Measurements from ENCODE around the gene NBDY.

- TF ChIP-seq, protein P1, sequence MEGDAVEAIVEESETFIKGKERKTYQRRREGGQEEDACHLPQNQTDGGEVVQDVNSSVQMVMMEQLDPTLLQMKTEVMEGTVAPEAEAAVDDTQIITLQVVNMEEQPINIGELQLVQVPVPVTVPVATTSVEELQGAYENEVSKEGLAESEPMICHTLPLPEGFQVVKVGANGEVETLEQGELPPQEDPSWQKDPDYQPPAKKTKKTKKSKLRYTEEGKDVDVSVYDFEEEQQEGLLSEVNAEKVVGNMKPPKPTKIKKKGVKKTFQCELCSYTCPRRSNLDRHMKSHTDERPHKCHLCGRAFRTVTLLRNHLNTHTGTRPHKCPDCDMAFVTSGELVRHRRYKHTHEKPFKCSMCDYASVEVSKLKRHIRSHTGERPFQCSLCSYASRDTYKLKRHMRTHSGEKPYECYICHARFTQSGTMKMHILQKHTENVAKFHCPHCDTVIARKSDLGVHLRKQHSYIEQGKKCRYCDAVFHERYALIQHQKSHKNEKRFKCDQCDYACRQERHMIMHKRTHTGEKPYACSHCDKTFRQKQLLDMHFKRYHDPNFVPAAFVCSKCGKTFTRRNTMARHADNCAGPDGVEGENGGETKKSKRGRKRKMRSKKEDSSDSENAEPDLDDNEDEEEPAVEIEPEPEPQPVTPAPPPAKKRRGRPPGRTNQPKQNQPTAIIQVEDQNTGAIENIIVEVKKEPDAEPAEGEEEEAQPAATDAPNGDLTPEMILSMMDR (IDR thresholded peaks at IDR 0.05; ENCODE audit: low read depth, low read length) = no peak
- TF ChIP-seq POLR2A (IDR thresholded peaks at IDR 0.05; ENCODE audit: extremely low read depth, insufficient read length) (no peak), MAX (IDR thresholded peaks at IDR 0.05; ENCODE audit: low read depth, low read length) (no peak), MYC (IDR thresholded peaks at IDR 0.05; ENCODE audit: low read depth, low read length) (no peak)
Measured at GRCh38 chrX:56763556-56764152, 34.6 kb downstream of the NBDY start.

Measured in NB4 (cell line).